GM18526 (cell line): ENCODE data around the gene ABL2.

Experiments used
- POLR2A ChIP-seq: IDR thresholded peaks from 3 replicates; pipeline ENCODE4 v1.6.1; 2011; ENCODE audit not compliant: insufficient read length; ENCODE audit errors: extremely low read depth

Gene ABL2

DNA sequence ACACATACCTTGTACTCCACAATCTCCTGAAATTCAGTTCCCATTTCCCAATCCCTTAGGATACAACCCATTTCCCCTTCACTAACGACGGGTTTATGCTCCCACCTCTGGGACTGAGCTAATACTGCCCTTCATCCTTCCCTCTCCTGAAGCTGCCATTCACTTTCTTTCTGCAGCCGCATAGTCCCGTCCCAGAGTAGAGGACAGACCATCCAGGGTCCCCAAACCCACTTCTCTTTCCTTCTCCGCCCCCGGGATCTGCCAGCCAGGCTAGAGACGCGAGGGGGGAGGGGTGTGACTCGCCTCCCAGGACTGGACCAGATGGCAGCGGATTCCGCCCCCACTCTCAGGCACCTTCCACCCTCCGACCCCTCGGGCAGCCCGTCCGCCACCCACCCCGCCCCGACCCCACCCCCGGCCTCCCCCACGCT, 679 bp downstream of the ABL2 start:
- no peak for TF ChIP-seq POLR2A

DNA sequence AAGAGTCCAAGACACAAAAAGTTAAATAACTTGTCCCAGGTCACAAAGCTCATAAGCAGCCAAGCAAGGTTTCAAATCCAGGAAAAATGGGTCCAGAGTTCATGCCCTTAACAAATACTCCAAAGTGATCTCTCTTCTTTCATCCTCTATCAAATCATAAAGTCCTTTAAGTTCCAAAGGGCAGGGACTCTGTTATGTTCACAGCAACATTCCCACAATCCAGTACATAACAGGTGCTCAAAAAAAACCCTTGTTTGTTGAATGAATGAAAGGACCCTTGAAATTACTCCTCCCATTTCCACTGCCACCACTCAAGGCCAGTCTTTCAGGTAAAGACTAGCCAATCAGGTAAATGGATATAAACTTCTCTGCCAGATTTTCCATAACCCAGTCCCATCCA, 2.7 kb downstream of the ABL2 start:
- TF ChIP-seq POLR2A: no peak

DNA sequence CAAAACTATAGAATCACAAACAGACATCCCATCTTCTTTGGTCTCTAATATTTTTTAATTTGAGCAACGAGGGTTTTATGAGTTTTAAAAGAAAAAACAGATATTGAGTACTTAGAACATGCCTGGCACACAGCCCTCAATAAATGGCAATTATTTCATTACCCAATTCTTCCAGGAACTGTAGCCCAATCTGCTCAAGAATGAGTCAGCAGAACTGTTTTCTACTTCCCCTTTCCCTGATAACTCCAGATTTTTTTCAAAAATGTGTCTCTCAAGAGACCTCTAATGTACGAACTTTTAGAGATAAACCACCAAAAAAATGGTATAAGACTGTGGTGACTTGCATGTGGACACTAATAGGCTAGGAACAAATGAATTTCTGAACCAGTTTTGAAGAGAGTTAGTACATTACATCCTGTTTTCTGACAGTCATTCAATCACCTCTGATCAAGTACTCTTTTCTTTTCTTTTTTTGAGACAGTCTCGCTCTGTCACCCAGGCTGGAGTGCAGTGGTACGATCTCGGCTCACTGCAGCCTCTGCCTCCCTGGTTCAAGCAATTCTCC, 11.5 kb downstream of the ABL2 start:
- TF ChIP-seq POLR2A: no peak

DNA sequence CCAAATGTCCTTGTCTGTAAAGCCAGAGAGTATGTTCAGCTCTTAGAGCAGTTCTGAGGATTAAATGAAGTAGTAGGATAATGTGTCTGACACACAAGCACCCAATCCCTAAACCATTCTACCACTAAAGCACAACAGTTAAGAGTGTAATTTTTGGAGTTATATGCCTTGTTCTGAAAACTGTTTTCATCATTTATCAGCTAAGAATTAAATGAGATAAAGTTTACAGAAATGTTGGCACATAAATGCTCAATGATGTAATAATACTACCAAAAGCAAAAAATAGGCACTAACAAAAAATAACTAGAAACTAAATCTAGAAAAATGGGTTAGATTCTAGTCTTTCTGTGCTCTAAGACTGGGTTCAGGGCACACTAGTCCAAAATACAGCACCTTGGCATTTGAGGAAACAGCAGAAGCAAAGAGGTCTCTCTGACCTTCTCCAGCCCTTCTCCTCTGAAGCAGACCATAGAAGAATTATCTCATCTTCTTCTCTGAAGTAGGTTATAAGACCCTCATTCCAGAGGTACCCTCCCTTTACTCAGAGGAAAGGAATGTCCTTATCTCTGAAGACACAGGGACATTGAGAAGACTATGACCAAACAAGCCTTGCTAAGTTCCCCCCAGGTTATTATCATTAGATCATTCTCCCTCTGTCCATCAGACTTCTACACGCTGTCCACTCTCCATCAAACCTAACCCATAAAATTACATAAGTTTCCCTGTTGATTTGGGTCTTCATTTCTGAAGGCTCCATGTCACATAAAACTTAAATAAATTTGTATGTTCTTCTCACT, 20.6 kb downstream of the ABL2 start:
- TF ChIP-seq POLR2A: no peak

DNA sequence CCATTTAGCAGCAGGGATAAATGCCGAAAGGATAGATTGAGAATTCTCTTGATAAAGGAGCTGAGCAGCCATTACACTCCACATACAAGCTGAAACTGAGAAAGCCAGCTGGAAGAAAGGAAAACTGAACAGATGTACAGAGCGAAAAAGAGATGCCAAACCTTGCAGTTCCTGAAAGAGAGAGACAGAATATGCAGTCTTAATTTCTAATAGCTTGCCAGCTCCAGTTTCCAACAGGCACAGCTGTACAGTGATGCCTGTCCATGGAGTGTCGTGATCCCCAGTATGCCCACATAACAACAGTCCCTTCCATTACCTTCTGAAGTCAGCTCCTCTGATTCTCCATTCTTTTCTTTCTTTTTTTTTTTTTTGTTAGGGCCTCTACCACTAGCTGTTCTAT, 22.7 kb downstream of the ABL2 start:
- TF ChIP-seq POLR2A: no peak

DNA sequence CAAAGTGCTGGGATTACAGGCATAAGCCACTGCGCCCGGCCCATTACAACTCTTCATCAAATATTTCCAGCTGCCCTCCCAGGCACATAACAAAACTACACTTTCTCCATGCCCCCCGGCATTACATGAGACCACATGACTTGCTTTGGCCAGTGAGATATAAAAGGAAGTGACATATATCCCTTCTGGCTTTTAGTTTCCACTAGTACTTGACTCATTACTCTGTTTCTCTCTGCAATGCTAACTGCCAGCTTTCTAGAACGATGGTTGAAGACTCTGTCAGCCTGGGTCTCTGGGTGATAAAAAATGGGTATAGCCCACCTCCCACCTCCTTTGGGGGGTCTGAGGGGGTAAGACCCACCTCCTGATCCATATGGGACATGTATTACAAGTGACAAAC, 24.2 kb downstream of the ABL2 start:
- no peak for TF ChIP-seq POLR2A

DNA sequence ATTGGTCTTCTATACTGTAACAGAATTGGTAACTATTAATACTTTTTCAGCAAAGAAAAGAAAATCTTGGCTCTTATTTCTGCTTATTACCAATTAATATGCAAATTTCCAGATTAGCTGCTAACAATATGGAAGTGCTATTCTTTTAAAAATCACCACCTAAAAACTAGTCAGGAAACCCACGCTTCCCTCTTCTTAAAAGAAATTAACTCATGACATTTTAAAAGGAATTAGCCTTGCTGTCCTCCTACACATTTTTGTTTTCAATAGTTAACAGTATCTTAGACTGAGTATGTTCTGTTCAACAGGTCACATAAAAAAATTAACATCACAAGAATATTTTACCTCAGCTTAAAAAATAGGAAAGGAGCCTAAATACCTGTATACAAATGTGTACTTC, 27.3 kb downstream of the ABL2 start:
- TF ChIP-seq POLR2A: no peak

DNA sequence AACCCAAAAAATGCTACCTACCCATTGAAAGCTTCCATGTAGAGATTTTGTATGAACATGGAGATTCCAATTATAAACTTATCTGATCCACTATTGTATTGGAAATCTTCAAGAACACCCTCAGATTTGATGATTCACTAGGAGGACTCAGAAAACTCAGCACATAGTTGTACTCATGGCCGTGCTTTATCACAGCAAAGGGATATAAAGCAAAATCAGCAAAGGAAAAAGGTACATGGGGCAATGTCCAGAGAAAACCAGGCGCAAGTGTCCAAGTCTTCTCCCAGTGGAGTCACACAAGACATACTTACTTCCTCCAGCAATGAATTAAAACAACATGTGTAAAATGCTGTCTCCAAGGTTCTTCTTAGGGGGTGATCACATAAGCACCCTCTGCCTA, 28.9 kb downstream of the ABL2 start:
- no peak for TF ChIP-seq POLR2A

DNA sequence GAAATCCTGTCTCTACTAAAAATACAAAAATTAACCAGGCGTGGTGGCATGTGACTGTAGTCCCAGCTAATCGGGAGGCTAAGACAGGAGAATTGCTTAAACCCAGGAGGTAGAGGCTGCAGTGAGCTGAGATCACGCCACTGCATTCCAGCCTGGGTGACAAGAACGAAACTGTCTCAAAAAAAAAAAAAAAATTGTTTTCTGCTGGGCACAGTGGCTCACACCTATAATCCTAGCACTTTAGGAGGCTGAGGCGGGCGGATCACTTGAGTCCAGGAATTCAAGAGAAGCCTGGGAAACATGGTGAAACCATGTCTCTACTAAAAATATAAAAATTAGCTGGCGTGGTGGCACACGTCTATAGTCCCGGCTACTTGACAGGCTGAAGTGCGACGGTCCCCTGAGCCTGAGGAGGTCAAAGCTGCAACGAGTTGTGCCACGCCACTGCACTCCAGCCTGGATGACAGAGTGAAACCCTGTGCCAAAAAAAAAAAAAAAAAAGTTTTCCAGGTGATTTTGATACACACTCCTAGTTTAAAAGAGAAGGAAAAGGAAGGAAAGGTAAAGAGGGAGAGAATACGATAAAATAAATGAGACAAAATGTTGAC, 31.7 kb downstream of the ABL2 start:
- TF ChIP-seq POLR2A: no peak

DNA sequence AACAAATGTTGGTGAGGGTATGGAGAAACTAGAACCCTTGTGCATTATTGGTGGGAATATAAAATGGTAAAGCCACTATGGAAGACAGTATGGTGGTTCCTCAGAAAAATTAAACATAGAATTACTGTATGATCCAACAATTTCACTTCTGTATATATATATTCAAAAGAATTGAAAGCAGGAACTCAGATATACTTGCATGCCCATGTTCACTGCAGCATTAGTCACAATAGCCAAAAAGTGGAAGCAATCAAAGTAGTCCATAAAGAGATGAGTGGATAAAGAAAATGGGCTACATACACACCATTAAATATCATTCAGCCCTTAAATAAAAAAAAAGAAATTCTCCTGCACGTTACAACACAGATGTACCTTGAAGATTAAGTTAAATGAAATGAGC, 34.1 kb downstream of the ABL2 start:
- no peak for TF ChIP-seq POLR2A

DNA sequence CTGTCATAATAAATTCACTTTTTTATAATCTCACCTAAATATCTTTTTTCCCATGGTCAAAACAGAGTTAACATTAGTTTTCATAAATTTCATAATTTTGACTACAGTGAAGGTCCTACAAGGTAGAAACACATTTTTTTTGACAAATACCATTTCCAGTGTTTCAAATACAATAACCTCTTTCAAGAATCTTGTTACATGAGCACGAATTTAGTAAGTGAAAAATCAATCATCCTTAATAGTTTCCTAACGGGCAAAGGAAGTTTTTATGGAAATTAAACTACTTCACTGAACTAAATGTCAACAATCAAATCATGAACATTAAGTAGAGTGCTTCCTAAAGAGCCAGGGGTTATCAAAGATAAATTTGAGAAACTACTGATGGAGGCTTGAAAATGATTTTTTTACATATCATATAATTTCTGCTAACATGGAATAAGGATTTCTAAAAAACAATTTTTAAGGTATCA, 35.4 kb downstream of the ABL2 start:
- TF ChIP-seq POLR2A: no peak

DNA sequence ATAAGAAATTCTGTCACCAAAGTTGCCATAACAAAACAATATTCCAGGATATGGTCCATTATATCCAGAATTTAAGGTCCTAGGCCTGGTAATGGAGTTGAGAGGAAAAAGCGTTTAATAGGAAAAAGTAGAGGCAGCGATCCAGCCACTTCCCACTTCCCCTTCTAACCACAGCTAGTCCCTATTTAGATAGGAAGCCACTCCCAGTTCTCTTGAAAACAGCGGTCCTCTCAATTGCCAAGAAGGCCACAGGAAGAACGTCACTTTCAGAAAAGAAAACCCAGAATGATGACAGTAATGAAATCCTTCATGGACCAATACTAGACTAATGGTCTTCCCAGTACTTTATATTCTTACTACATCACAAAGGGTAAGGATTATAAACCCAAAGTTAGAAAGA, 38.6 kb downstream of the ABL2 start:
- no peak for TF ChIP-seq POLR2A

DNA sequence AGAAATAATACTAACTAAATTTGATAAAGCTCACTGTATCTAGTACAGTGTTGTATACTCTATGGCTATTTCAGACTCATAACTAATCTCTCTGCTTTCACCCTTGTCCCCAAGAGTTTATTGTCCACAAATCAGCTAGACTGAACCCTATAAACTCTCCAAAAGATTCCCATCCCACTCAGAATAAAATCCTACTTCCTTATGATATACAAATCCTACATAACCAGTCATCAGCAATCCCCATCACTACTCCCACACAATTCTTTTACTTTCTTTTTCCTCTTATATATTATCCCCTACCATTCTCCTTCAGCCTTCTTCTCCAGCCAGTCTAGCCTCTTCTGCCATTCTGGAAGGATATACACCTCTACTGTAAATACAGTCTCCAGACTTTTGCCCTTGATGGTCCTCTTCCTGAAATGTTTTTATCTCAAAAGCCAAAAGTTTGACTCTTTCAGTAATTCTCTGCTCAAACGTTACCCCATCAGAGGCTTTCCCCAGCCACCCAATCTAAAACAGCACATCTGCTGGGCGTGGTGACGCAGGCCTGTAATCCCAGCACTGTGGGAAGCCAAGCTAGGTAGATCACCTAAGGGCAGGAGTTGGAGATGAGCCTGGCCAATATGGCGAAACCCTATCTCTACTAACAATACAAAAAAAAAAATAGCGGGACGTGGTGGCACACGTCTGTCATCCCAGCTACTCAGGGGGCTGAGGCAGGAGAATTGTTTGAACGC, 41.6 kb downstream of the ABL2 start:
- TF ChIP-seq POLR2A: no peak

DNA sequence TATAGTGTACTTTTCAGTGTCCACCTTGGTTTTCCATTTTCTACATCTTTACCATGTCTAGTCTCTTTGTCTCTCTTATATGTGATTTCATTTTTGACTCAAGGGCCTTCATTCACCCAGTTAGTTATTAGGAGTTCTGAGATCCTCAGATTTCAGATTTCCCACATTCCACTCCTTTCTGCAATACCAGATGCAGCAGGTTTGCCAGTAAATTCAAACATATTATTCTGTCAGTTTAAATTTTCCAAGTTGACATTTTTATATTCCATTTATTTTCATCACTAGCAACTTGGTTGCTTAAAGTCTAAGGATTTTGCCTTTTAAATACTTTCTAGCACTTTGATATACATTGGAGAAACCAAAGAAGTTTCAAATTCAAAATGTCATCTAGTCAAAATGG, 42.4 kb downstream of the ABL2 start:
- no peak for TF ChIP-seq POLR2A

DNA sequence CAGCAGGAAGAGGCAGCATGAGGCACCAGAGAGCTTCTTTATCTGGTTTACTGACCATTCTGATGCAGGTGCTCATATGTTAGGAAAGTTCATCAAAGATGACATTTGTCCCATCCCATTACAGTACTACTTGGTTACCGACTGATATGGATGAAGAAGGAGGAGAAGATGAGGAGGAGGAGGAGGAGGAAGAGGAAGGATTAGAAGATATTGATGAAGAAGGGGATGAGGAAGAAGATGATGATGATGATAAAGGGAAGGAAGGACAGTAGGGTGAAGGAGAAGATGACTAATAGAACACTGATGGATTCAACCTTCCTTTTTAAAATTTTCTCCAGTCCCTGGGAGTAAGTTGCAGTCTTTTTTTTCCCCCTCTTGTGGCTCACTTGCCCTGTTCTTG, 45.1 kb downstream of the ABL2 start:
- TF ChIP-seq POLR2A: no peak

DNA sequence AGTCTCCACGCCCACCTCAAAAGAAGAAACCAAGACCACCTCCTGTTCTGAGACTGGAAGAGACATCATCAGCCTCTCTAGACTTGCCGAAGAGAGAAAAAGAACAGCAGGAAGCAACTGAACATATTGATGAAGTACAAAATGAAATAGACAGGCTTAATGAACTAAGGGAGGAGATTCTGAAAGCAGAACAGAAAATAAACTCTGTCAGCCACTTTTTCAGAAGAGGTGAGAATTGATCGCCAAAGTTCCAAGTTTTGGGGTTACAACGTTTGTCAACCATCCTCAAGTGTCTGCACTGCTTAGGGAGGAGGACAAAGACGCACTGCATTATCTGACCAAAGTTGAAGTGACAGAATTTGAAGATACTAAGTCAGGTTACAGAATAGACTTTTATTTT, 45.6 kb downstream of the ABL2 start:
- TF ChIP-seq POLR2A: no peak
